AG09319 (cell line): ENCODE measurements around the gene PRM1.

Experiments
- DNase-seq: peaks from one replicate; pipeline ENCODE4 v3.0.0-alpha.2; 2010; ENCODE audit warnings: low read depth; ENCODE audit errors: extremely low read depth
- CTCF ChIP-seq: IDR thresholded peaks from 2 replicates; pipeline ENCODE4 v1.5.1; 2011; ENCODE audit warnings: low read depth, mild to moderate bottlenecking, inconsistent platforms, low read length, moderate library complexity

Gene PRM1

GRCh38 chr16:11278681-11279628 lies 2.2 kb downstream of the PRM1 start:
- TF ChIP-seq CTCF: no peak
- DNase-seq: no peak

GRCh38 chr16:11277607-11278337 lies 3.4 kb downstream of the PRM1 start:
- DNase-seq: no peak
- no peak for TF ChIP-seq CTCF

- DNase-seq: no peak
- TF ChIP-seq CTCF: no peak
Observed at GRCh38 chr16:11276896-11277593, 4.1 kb downstream of the PRM1 start.

GRCh38 chr16:11276143-11276895 lies 4.8 kb downstream of the PRM1 start, which contains the start of gene PRM2:
PRM2 (minus strand) TSS chr16:11276480; CDS start chr16:11276370, 110 bp downstream.
- no peak for TF ChIP-seq CTCF
- no peak for DNase-seq

- no peak for DNase-seq
- no peak for TF ChIP-seq CTCF
Observed at GRCh38 chr16:11274964-11275363, 6.2 kb downstream of the PRM1 start.

- no peak for DNase-seq
- TF ChIP-seq CTCF: no peak
Observed at GRCh38 chr16:11273721-11274324, 7.3 kb downstream of the PRM1 start.
